HEK293 (cell line): ENCODE measurements around the gene CDH23.

Experiments used
- GLIS1 ChIP-seq: fragments of 450-650 bp; formaldehyde crosslinking; IDR thresholded peaks from 2 replicates; pipeline ENCODE4 v1.5.1; 2016; ENCODE audit warnings: missing biosample characterization, missing genetic modification characterization
- IKZF3 ChIP-seq: fragments of 450-650 bp; IDR thresholded peaks from 2 replicates; pipeline ENCODE4 v1.5.0; 2018; ENCODE audit warnings: missing biosample characterization, mild to moderate bottlenecking, missing genetic modification characterization, moderate library complexity
- KLF10 ChIP-seq: fragments of 450-650 bp; IDR thresholded peaks from 2 replicates; pipeline ENCODE4 v1.5.1; 2018; ENCODE audit warnings: missing biosample characterization, mild to moderate bottlenecking, missing genetic modification characterization
- KLF7 ChIP-seq: fragments of 450-650 bp; formaldehyde crosslinking; IDR thresholded peaks from 2 replicates; pipeline ENCODE4 v1.5.1; 2016; ENCODE audit warnings: missing biosample characterization, missing genetic modification characterization, borderline replicate concordance
- MYNN ChIP-seq: fragments of 450-650 bp; formaldehyde crosslinking; IDR thresholded peaks from 2 replicates; pipeline ENCODE4 v1.5.1; 2016; ENCODE audit warnings: missing biosample characterization, missing genetic modification characterization, borderline replicate concordance
- MZF1 ChIP-seq: fragments of 450-650 bp; formaldehyde crosslinking; IDR thresholded peaks from 2 replicates; pipeline ENCODE4 v1.5.1; 2017; ENCODE audit warnings: missing biosample characterization, missing genetic modification characterization, borderline replicate concordance
- PBX3 ChIP-seq: sonication (generic); formaldehyde crosslinking; IDR thresholded peaks from 2 replicates; pipeline ENCODE4 v1.8.1; 2022; ENCODE audit warnings: mild to moderate bottlenecking, moderate library complexity, missing genetic modification reagents
- SP2 ChIP-seq: fragments of 450-650 bp; formaldehyde crosslinking; IDR thresholded peaks from 2 replicates; pipeline ENCODE4 v1.5.1; 2016; ENCODE audit warnings: missing biosample characterization, missing genetic modification characterization
- YY2 ChIP-seq: fragments of 450-650 bp; formaldehyde crosslinking; IDR thresholded peaks from 2 replicates; pipeline ENCODE4 v1.5.1; 2016; ENCODE audit warnings: missing biosample characterization, missing genetic modification characterization
- ZBTB20 ChIP-seq: fragments of 450-650 bp; formaldehyde crosslinking; IDR thresholded peaks from 2 replicates; pipeline ENCODE4 v1.5.1; 2016; ENCODE audit warnings: missing biosample characterization, missing genetic modification characterization
- ZBTB6 ChIP-seq: fragments of 450-650 bp; formaldehyde crosslinking; IDR thresholded peaks from 2 replicates; pipeline ENCODE4 v1.5.1; 2017; ENCODE audit warnings: missing biosample characterization, missing genetic modification characterization
- ZFP37 ChIP-seq: fragments of 450-650 bp; formaldehyde crosslinking; IDR thresholded peaks from 2 replicates; pipeline ENCODE4 v1.5.1; 2016; ENCODE audit warnings: missing biosample characterization, missing genetic modification characterization
- ZNF10 ChIP-seq: fragments of 450-650 bp; formaldehyde crosslinking; IDR thresholded peaks from 2 replicates; pipeline ENCODE4 v1.5.1; 2017; ENCODE audit warnings: missing biosample characterization, missing genetic modification characterization
- ZNF114 ChIP-seq: fragments of 450-650 bp; formaldehyde crosslinking; IDR thresholded peaks from 2 replicates; pipeline ENCODE4 v1.5.0; 2017; ENCODE audit warnings: missing biosample characterization, missing genetic modification characterization
- ZNF133 ChIP-seq: fragments of 450-650 bp; formaldehyde crosslinking; IDR thresholded peaks from 2 replicates; pipeline ENCODE4 v1.5.1; 2016; ENCODE audit warnings: missing biosample characterization, missing genetic modification characterization
- ZNF146 ChIP-seq: fragments of 450-650 bp; formaldehyde crosslinking; IDR thresholded peaks from 2 replicates; pipeline ENCODE4 v1.5.1; 2016; ENCODE audit warnings: missing biosample characterization, missing genetic modification characterization
- ZNF16 ChIP-seq: fragments of 450-650 bp; formaldehyde crosslinking; IDR thresholded peaks from 2 replicates; pipeline ENCODE4 v1.5.1; 2016; ENCODE audit warnings: low read depth, missing biosample characterization, missing genetic modification characterization
- ZNF184 ChIP-seq: fragments of 450-650 bp; IDR thresholded peaks from 2 replicates; pipeline ENCODE4 v1.5.1; 2018; ENCODE audit warnings: missing biosample characterization, mild to moderate bottlenecking, missing genetic modification characterization
- ZNF19 ChIP-seq: fragments of 450-650 bp; formaldehyde crosslinking; IDR thresholded peaks from 2 replicates; pipeline ENCODE4; 2016; ENCODE audit warnings: missing biosample characterization, missing genetic modification characterization, low read depth
- ZNF335 ChIP-seq: fragments of 450-650 bp; formaldehyde crosslinking; conservative IDR thresholded peaks from 2 replicates; pipeline ENCODE4 v1.5.1; 2016; ENCODE audit warnings: missing biosample characterization, missing genetic modification characterization
- ZNF354C ChIP-seq: fragments of 450-650 bp; formaldehyde crosslinking; IDR thresholded peaks from 2 replicates; pipeline ENCODE4 v1.5.1; 2016; ENCODE audit warnings: missing biosample characterization, missing genetic modification characterization, low read depth, borderline replicate concordance
- ZNF366 ChIP-seq: fragments of 450-650 bp; formaldehyde crosslinking; conservative IDR thresholded peaks from 2 replicates; pipeline ENCODE4 v1.5.1; 2016; ENCODE audit warnings: missing biosample characterization, missing genetic modification characterization
- ZNF391 ChIP-seq: fragments of 450-650 bp; formaldehyde crosslinking; IDR thresholded peaks from 2 replicates; pipeline ENCODE4 v1.5.1; 2016; ENCODE audit warnings: low read depth, missing biosample characterization, missing genetic modification characterization, borderline replicate concordance
- ZNF394 ChIP-seq: fragments of 450-650 bp; formaldehyde crosslinking; IDR thresholded peaks from 2 replicates; pipeline ENCODE4 v1.5.1; 2016; ENCODE audit warnings: missing biosample characterization, missing genetic modification characterization, mild to moderate bottlenecking, moderate library complexity, borderline replicate concordance
- ZNF501 ChIP-seq: fragments of 450-650 bp; formaldehyde crosslinking; IDR thresholded peaks from 2 replicates; pipeline ENCODE4 v1.5.1; 2016; ENCODE audit warnings: missing biosample characterization, missing genetic modification characterization
- ZNF510 ChIP-seq: fragments of 450-650 bp; formaldehyde crosslinking; IDR thresholded peaks from 2 replicates; pipeline ENCODE4 v1.5.1; 2018; ENCODE audit warnings: mild to moderate bottlenecking, missing genetic modification characterization, missing biosample characterization; ENCODE audit not compliant: insufficient replicate concordance
- ZNF544 ChIP-seq: fragments of 450-650 bp; formaldehyde crosslinking; IDR thresholded peaks from 2 replicates; pipeline ENCODE4 v1.5.0; 2017; ENCODE audit warnings: missing biosample characterization, missing genetic modification characterization
- ZNF621 ChIP-seq: fragments of 450-650 bp; formaldehyde crosslinking; IDR thresholded peaks from 2 replicates; pipeline ENCODE4 v1.5.1; 2017; ENCODE audit warnings: missing biosample characterization, missing genetic modification characterization
- ZNF623 ChIP-seq: fragments of 450-650 bp; formaldehyde crosslinking; IDR thresholded peaks from 2 replicates; pipeline ENCODE4 v1.5.1; 2016; ENCODE audit warnings: missing biosample characterization, missing genetic modification characterization
- ZNF658 ChIP-seq: fragments of 450-650 bp; formaldehyde crosslinking; IDR thresholded peaks from 2 replicates; pipeline ENCODE4; 2016; ENCODE audit warnings: missing biosample characterization, missing genetic modification characterization
- ZNF660 ChIP-seq: fragments of 450-650 bp; IDR thresholded peaks from 2 replicates; pipeline ENCODE4 v1.5.1; 2018; ENCODE audit warnings: missing biosample characterization, mild to moderate bottlenecking, missing genetic modification characterization
- ZNF791 ChIP-seq: fragments of 450-650 bp; formaldehyde crosslinking; IDR thresholded peaks from 2 replicates; pipeline ENCODE4 v1.5.1; 2016; ENCODE audit warnings: missing biosample characterization, missing genetic modification characterization
- ZNF792 ChIP-seq: fragments of 450-650 bp; formaldehyde crosslinking; IDR thresholded peaks from 2 replicates; pipeline ENCODE4 v1.5.1; 2016; ENCODE audit warnings: missing biosample characterization, missing genetic modification characterization
- ZNF837 ChIP-seq: fragments of 450-650 bp; formaldehyde crosslinking; IDR thresholded peaks from 2 replicates; pipeline ENCODE4 v1.5.1; 2016; ENCODE audit warnings: missing biosample characterization, missing genetic modification characterization
- ZSCAN18 ChIP-seq: fragments of 450-650 bp; formaldehyde crosslinking; IDR thresholded peaks from 2 replicates; pipeline ENCODE4 v1.5.1; 2016; ENCODE audit warnings: missing biosample characterization, missing genetic modification characterization
- ZSCAN23 ChIP-seq: fragments of 450-650 bp; formaldehyde crosslinking; IDR thresholded peaks from 2 replicates; pipeline ENCODE4 v1.5.1; 2016; ENCODE audit warnings: missing biosample characterization, missing genetic modification characterization
- TF ChIP-seq, protein P1 (sequence below): fragments of 450-650 bp; formaldehyde crosslinking; IDR thresholded peaks from 2 replicates; pipeline ENCODE4 v1.5.1; 2016; ENCODE audit warnings: missing biosample characterization, missing genetic modification characterization, low read depth

Gene CDH23

DNA sequence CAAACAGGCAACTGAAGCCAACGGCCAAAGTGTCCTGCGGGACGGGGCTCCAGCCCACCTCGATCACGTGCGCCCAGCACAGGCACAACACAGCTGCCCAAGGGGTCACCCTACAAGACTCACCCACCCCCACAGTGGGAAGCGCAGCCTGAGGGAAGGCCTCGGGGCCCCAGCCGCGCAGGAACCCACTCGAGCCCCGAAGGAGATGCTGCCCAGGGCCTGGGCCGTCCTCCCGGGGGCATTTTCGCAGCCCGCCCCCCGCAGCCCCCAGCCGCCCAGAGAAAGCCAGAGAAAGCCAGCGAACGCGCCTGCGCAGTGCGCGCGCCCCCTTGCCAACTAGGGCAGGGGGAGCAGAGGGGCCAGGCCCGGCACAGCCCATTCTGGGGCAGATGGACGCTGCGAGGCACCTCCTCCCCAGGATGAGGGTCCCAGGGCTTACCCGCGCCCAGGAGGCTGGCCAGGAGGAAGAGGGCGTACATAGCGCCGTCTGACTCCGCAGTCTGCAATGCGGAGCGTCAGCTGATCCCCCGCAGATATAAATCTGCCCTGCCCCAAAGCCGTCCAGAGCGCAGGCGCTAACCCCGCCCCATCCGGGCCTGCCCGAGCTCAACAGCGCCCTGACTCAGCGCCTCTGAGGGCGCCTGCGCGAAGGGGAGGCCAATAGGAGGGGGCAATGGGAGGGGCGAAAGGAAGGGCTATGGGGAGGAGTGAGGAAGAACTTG is 454.2 kb downstream of the CDH23 start, which contains the start of gene PSAP (continued):
- TF ChIP-seq, protein P1, sequence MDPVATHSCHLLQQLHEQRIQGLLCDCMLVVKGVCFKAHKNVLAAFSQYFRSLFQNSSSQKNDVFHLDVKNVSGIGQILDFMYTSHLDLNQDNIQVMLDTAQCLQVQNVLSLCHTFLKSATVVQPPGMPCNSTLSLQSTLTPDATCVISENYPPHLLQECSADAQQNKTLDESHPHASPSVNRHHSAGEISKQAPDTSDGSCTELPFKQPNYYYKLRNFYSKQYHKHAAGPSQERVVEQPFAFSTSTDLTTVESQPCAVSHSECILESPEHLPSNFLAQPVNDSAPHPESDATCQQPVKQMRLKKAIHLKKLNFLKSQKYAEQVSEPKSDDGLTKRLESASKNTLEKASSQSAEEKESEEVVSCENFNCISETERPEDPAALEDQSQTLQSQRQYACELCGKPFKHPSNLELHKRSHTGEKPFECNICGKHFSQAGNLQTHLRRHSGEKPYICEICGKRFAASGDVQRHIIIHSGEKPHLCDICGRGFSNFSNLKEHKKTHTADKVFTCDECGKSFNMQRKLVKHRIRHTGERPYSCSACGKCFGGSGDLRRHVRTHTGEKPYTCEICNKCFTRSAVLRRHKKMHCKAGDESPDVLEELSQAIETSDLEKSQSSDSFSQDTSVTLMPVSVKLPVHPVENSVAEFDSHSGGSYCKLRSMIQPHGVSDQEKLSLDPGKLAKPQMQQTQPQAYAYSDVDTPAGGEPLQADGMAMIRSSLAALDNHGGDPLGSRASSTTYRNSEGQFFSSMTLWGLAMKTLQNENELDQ (tag by site-specific recombination) = no peak
- TF ChIP-seq YY2 (tag by site-specific recombination) (no peak), PBX3 (peak; percentile 67; the same call in 1 of the 2 replicates), ZNF184 (tag by site-specific recombination) (no peak), ZNF623 (tag by site-specific recombination) (no peak), ZNF19 (tag by site-specific recombination) (no peak), ZNF335 (peak; percentile 72), KLF7 (peak; percentile 53), ZNF510 (no peak), ZNF658 (tag by site-specific recombination) (no peak), ZNF391 (tag by site-specific recombination) (peak; percentile 90; the same call in 1 of the 2 replicates), ZNF501 (tag by site-specific recombination) (peak; percentile 90), MZF1 (no peak), ZNF621 (tag by site-specific recombination) (no peak), ZFP37 (tag by site-specific recombination) (0 out of 2 replicates have a peak, but pooled peaks have one; percentile 31), ZNF792 (tag by site-specific recombination) (no peak), KLF10 (tag by site-specific recombination) (peak; percentile 80), ZNF366 (peak; percentile 97; the same call in 1 of the 2 replicates), ZSCAN23 (no peak), SP2 (tag by site-specific recombination) (peak; percentile 89), ZNF544 (tag by site-specific recombination) (no peak), ZNF10 (tag by site-specific recombination) (no peak), ZNF354C (tag by site-specific recombination) (no peak), ZBTB20 (tag by site-specific recombination) (no peak), ZNF114 (no peak), ZNF660 (tag by site-specific recombination) (no peak), IKZF3 (tag by site-specific recombination) (peak; percentile 96), MYNN (no peak), ZNF394 (peak; percentile 93), ZNF133 (tag by site-specific recombination) (no peak), GLIS1 (tag by site-specific recombination) (peak; percentile 81), ZBTB6 (no peak), ZNF146 (tag by site-specific recombination) (0 out of 2 replicates have a peak, but pooled peaks have one; percentile 24), ZSCAN18 (tag by site-specific recombination) (no peak), ZNF791 (no peak), ZNF16 (tag by site-specific recombination) (no peak), ZNF837 (tag by site-specific recombination) (no peak)
